ENCODE data around the gene MYO7B.
A peak's percentile ranks its signal among the peaks of the same experiment; 100 is the strongest.
"Not testable (repeated sequence)": the region's sequence is repeated elsewhere in the genome, so short reads cannot be mapped to it uniquely, and the experiment has no call there.

Gene MYO7B

DNA sequence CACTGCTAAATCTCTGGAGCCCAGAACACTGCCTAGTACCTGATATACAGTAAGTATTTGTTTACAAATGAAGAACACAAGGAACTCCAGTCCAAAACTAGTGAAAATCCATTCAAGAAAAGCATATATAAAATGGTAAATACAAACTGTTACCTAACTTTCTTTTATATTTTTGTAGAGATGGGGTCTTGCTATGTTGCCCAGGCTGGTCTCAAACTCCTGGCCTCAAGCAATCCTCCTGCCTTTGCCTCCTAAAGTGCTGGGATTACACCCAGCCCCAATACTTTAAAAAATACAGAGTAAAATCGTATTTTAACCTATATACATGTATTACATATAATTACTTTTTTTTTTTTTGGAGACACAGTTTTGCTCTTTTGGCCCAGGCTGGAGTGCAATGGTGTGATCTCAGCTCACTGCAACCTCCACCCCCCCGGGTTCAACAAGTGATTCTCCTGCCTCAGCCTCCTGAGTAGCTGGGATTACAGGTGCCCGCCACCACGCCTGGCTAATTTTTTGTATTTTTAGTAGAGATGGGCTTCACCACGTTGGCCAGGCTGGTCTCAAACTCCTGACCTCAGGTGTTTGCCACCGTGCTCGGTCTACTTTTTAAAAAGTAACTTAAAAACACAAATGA lies 11.2 kb upstream of the MYO7B start:
- not testable (repeated sequence) for DNase-seq

DNA sequence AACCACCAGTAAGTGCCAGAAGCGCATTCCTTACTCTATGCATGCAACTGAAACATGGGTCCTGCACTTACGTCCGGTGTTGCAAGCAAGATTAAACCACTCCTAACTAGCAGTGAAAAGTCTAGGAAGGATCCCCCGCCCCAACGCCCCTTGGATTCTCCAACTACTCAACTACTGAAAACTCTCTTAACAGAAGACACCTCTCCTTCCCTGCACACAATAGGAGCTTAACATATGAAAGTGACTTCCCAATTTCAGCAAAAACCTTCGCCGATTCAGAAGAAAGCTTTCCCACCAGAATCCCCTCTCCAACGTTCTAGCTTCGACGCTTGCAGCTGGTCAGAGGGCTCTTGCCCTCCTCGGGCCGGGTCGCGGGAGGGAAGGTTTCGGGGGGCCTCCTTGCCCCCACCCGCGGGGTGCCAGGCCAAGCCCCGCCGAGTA lies 9.8 kb upstream of the MYO7B start:
- no peak for DNase-seq

DNA sequence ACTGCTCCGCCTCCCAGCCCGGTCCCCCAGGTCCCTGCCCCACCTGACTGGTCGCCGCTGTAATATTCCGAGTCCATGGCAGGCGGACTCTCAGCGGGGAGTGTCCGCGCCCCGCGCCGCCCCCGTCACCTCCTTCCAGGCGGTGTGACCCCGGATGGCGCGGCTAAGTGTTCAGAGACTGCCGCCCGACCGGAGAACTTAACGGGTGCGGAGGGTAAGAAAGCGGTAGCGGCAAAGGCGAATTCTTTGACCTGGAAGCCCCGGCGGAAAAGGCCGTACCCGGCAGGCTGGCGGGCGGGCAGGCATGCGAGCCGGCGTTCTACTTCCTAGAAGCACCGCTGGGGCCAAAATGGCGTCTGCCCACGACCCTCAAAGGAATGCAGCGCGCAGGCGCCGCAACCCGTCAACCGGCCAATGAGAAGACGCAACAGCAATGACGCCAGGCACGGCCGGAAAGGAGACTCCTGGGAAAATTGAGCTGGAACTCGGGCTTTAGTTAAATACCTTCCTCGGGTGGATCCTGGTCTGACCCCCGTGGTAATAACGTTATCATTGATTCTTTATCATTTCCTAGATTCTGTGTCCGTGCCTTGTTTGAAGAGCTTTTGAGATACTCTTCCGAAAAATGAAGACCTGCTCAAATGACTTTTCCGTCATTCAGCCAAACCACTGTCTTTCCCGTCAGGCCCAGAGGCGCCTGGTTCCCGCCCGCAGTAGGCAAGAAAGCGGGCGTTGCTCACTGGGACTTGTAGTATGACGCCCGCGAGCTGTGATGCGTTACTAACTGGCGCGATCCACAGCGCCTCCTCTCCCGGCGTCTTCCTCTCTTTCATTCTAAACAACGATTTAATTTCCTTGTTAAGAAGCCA lies 9.1 kb upstream of the MYO7B start, which contains the start of gene IWS1:
IWS1 (minus strand) TSS at position 358 of the 869 bp plus-strand sequence; CDS start at position 77, 281 bp downstream.
- peak; percentile 92 for DNase-seq

DNA sequence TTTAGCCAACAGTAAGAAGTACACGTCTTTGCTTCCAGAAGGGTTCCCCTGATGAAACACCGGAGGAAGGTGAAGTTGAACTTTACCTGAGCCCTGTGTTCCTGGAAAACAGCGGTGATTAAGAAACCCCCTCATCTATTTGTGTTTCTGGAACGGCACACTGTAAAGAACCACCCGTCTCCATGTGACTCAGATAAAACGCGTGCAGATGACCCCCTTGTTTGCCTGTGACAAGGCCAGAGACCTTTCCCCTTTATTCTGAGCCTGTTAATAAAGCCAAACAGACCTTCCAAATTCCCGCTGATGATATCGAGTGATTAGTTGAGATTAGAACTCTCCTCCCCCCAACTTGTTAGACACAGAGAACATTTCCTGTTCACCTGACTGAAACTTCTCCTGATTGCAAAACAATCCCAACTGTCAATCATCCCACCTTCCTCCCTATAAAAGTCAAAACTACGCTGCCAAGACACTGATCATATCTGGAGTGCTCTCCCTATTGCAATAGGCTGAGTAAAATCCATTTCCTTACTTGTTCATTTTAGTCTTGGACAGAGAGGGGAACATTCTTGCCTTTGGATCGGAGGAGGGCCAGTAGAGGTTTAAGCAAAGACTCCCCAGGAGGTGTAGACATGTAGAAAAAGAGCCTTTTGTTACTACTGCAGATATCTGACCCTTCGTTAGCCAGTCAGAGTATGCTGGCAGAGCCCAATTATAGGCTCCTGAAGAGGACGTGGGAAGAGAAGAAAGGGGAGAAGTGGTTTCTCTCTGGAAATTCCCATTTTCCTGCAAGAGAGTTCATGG lies 8.3 kb upstream of the MYO7B start:
- no peak for DNase-seq

DNA sequence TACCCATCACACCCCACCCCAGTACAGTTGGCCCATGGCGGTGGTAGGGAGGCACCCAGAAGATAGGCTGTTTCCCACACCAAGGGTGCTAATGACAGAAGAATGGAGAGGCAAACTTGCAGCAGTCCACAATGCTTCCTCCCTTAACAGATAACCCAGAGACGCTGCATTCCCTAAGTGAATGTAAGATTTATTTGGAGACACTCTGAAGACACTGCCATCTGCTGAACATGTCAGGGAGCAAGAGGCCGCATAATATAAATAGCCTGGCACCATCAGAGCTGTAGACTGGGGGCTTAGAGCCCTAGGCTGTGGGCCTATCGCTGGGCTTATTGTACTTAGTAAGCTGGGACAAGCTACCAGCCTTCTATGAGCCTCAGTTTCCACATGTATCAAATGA lies 7.0 kb upstream of the MYO7B start:
- no peak for DNase-seq

DNA sequence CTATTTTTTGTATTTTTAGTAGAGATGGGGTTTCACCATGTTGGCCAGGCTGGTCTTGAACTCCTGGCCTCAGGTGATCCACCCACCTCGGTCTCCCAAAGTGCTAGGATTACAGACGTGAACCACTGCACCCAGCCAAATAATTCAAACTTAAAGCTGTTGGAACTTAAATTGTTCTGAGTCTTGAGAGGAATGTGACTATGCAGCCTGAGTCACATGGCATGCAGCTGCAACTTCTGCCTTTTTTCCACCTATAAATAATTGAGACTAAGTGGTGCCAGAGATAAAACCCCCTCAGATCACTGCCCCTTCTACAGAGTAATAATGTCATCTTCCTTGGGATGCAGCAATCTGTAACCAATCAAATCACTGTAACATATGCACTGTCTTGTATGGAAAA lies 6.1 kb upstream of the MYO7B start:
- not testable (repeated sequence) for DNase-seq

DNA sequence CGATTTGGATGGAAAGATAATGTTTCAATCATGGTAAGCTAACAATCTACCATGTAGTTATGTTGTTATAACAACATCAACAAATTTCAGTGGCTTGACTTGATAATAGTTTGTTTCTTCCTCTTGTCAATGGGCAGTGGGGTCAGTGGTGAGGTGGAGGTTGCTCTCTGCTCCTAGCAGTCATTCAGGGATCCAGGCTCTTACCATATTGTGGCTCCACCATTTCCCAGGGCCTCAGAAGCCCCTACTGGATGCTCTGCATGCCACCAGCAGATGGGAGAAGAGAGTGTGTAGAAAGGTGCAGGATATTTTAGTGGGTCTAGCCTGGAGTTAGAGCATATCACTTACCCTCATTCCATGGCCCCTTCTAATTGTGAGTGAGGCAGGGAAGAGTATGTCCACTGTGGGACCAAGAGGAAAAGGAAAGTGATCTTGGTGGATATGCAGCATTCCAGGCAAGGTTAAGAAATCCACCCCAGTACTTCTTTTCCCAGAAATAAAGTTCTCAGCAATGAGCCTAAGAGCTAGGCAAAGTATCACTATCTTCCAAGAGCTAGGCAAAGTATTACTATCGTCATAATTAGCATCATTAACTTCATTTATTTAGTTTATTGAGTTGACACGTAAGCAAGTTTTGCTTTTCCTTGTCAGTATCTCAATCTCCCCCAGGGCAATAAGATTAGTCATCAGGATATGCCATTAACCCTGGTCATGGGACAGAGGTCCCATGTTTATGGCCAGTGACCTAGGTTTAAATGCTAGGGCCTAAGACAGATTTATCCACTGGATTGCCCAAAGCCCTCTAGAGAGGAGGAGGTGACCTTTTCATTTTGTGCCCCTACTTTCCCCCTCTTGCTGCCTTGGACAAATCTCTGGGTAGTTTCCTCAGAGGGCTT lies 5.0 kb upstream of the MYO7B start:
- no peak for DNase-seq

DNA sequence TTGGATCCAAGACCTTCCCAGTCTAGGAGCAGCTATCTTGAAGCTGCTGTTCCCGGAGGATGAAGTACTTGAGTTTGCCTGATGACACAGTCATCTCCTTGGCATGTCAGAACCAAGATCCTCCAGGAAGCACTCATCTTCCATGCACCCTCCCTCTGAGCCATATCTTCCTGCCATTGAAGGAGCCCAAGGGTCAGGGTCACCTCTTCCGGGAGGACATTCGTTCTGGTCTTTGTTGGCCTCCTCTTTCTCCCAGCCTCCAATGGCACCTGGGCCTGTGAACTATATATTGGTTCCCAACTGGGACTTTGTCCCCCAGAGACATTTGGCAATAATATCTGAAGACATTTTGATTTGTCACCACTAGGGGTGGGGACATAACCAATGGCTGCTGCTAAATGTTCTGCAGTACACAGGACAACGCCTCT lies 4.2 kb upstream of the MYO7B start:
- DNase-seq, result no peak

DNA sequence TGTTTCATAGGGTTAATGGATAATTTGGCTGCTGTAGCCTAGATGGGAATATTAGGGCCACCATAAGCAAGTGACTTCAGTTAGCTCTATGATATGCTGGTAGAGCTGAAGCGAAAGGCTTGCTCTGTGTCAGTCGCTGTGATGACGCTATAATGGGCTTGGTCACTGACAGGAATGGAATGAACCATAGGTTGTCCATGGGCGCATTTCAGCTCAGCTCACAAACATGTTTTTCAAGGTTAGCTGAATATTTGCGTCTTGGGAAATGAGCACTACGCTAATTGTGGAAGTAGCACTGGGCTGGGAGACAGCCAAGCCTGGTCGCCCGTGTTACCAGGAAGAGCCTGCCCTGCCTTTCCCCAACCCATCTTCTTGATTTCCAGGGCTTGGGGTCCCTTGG lies 3.2 kb upstream of the MYO7B start:
- no peak for DNase-seq

DNA sequence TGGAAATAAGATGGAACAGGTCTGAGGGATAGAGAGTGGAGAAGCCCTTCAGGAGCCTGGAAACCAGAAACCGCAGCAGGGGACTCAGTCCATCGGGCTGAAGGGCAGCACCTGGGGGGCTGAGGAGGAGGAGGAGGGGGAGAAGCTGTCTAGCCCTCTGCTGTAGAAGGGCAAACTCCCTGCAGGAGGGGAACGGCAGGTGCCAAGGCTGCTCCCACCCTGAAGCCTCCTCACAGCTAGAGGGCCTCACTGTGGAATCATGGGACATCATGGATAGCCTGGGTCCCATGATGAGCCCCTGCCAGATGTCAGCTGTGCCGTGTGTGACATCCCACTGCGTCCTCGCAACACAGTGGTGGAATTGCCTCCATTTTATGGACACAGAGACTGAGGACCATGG lies 435 bp downstream of the MYO7B start:
- no peak for DNase-seq

DNA sequence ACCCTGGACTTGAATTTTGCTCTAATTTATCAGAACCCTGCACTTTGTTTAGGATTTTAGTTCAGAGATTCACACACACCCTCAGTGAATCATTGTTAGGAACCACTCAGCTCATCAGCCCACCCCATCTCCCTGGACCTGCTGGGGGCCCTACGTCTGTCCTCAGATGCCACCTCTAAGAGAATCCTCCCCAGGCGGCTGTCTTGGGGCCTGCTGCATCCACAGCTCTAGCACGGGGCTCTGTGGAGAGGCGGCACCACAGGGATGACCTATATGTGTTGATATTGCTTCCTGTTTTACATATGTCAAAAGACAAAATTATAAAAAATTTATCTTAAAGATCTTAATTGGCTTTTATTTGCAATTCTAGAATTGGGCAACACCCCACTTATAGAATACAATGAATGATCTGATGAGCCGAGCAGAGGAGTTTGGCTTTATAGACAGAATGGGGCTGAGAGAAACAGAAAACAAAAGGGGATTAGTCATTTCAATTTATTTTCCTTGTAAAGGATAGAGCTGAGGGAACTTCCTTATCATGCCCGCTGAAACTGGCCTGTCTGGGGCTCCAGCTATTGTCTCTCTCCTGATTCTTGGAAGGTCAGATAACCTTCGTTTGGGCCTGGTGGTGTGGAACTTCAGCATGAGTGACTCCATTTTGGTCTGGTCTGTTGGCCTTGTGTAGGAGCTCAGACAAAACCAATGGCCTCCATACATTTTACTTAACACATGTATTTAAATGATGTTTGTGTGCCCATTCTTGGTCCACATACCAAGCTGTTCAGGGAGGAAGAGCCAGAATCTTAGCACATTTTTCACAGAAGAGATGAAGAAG lies 1.4 kb downstream of the MYO7B start:
- no peak for DNase-seq

DNA sequence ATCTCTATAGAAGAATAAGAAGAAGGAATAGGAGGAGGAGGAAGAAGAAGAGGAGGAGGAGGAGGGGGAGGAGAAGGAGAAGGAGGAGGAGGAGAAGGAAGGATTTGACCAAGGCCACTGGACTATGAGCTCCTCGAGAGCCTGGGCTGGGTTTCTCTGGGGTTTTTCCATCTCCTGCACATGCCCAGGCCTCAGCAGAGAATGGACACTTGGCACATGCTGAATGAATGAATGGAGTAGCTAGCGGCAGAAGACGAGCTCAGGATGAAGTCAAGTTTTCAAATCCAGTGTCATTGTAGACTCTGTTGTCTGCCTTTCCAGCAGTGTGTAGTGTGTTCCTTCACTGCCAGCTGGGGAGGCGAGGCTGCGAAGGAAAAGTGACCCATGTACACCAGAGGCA lies 2.2 kb downstream of the MYO7B start:
- DNase-seq, result no peak

DNA sequence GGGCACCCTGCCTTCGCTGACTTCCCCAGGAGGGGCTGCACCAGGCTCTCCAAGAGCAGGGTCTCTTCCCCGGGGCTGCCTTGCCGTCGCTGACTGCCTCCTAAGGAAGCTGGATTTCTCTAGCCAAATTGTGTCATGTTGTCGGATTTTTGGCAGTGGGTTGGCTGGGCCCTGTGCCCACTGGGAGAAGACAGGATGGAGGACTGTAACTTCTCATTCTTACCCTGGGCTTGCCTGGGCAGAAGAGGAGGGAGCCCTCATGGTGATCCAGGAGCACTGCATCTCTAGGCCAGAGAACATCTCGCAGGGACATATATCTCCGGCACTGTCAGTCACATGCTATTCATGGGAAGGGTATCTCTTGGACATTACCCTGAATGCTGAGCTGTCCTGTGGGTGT lies 6.3 kb downstream of the MYO7B start:
- peak; percentile 16 for DNase-seq

DNA sequence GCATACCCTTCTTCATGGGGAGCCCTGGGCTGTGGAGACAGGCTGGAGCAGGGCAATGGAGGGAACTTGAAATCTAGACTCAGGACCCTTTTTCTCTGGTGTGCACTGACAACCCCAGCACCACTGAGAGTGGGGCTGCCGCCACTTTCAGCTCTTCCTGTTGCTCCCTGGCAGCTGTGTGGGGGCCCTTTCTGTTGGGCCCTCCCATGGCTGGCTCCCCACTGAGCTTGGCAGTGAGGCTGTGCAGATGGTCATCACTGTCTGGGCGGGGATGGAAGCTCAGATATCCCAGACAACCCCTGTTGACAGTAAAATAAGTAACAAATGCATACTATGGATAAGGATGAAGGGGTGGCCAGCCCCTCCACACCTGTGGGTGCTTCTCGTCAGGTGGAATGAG lies 6.7 kb downstream of the MYO7B start:
- no peak for DNase-seq

DNA sequence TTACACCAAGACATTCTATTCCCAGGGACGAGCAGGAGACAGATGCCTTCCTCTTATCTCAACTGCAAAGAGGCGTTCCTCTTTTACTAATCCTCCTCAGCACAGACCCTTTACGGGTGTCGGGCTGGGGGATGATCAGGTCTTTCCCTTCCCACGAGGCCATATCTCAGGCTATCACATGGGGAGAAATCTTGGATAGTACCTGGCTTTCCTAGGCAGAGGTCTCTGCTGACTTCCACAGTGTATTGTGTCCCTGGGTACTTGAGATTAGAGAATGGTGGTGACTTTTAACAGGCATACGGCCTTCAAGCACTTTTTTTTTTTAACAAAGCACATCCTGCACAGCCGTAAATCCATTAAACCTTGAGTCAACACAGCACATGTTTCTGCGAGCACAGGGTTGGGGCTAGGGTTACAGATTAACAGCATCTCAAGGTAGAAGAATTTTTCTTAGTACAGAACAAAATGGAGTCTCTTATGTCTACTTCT lies 7.6 kb downstream of the MYO7B start:
- DNase-seq, result not testable (repeated sequence)

DNA sequence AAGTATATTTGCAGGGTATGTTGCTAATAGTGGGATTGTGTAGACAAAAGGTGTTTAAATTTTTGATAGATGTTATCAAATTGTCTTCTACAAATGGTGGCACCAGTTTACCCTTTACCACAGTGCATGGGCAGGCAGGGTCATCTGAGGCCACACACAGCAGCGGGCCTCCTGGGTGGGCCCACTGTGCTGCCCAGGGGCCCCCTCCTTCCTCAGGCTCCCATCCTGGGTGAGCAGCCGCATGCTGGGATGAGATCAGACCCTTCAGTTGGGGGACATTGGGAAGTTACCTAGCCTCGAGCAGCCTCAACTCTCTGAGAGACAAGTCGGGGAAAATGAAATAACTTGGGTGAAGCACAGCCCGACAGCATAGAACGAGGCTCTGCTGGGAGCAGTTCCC lies 9.7 kb downstream of the MYO7B start:
- DNase-seq, result no peak

DNA sequence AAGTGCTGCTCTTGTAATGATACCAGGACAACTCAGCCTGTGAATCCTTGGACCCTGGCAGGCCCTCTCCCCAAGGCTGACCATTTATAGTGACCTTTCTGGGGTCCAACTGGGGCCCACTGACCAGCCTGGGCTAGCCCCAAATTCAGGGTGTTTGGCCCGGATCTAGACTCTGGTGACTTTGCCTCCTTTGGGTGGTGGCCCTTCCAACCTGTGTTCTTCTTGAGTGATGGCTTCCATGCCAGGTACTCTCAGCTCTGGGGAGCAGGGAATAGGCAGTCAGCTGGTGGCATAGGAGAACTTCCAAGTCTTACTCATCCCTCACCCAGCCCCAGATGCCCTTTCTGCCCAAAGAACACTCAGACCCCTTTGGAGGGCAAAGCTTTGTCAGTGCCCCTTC lies 10.3 kb downstream of the MYO7B start:
- no peak for DNase-seq

DNA sequence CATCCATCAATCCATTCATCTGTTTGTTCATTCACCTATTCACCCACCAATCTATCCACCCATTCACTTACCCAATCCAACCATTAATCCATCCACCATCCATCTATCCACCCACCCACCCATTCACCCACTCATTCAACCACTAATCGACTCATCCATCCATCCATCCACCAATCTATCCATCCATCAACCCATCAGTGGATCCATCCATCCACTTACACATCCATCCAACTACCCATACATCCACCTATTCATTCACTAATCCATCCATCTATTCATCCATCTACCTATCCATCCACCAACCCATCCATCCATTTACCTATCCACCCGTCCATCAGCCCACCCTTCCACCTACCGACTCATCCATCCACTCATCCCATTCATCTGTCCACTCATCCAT lies 11.3 kb downstream of the MYO7B start:
- no peak for DNase-seq

DNA sequence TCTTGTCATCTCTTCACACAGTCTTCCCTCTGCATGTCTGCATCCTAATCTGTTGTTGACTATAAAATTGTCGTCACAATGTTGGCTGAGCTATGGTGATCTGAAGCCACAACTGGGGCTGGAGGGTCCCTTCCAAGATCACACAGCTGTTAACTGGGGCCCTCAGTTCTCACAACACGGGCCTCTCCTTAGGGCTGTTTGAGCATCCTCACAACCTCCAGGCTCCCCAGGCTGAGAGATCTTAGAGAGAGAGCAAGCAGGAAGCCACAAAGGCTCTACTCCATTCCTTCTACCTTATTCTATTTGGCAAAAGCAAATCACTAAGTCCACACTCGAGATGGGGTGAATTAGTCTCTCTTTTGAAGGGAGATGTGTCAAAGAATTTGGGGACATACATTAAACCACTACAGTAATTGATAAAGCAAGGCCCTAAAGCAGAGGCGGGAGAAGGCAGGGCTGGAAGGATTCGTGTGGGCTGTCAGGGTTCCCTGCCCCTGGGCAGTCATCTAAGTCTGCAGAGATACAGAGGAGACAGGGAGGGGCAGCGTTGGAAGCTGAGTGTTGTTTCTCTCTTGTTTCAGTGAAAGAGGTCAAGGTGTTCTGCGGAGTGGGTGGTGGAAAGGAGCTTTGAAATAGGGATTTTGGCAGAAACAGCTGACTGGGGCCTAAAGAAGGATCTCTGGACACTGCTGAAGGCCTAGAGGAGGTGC lies 15.9 kb downstream of the MYO7B start:
- no peak for DNase-seq

DNA sequence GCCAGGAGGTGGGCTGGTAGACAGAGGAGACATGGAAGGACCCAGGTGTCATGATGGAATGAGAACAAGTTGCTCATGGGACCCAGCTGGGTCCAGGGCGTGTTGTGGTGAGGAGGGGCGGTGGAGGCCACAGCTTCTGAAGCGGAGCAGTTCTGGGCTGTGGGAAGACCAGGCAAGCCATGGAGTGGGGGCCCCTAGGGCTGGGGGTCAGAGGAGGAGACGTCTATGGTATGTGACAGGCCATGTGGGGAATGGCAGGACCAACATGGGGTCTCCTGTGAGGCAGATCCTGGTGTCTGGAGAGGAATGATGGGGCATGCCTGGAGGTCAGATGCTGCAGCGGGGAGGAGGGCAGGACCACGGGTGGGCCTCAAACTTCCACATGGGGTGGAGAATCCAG lies 16.9 kb downstream of the MYO7B start:
- DNase-seq, result no peak

DNA sequence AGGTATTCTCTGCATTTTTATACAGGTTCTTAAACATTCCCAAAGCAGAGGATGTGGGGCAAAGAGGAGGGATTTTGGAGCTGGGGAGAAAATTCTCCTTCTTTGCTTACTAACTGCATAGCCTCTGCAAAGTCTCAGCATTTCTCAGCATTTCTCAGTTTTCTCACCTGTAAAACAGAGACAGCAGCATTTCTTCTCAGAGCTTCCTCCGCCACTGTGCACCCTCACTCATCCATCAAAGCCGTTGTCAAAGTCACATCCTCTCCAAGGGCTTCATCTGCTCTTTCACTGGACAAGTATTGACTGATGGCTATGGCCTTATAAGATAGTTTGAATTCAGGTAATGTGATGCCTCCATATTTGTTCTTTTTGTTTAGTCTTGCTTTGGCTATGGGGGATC lies 17.4 kb downstream of the MYO7B start:
- no peak for DNase-seq

Data from NCI-H446 treated with DMSO at 0.1 percent for 48 hours (cell line).